Right cardiac atrium (tissue), 5 donors: Measurements from ENCODE around the gene UTY. TPM values are rescaled to one million over a fixed set of nuclear protein-coding genes. Genes with fewer than 3 reads are reported as not detected.

Experiments
- ATAC-seq, 2 donors: fragments of 200-7000 bp; cut with Tn5 transposase; one replicate each; pipeline versions ENCODE4 v1.8.0 to v1.9.1; 2020; ENCODE audit warnings: moderate library complexity in 2 of 2, mild to moderate bottlenecking in 1 of 2
- DNase-seq, 3 donors: peaks; one replicate each; pipeline ENCODE4 v3.0.0-alpha.2; 2020
- H3K27ac ChIP-seq: one replicate; pipeline ENCODE4 v1.5.1; 2013; ENCODE audit warnings: mild to moderate bottlenecking, low read length, control low read depth, moderate library complexity
- H3K27me3 ChIP-seq: one replicate; pipeline ENCODE4 v1.6.1; 2013; ENCODE audit not compliant: control insufficient read depth, insufficient read depth
- H3K4me1 ChIP-seq: one replicate; pipeline ENCODE4 v1.6.1; 2013; ENCODE audit warnings: low read length; ENCODE audit not compliant: control insufficient read depth, insufficient read depth
- H3K4me3 ChIP-seq: one replicate; pipeline ENCODE4 v1.5.1; 2013; ENCODE audit warnings: low read length, control low read depth
- H3K9me3 ChIP-seq: one replicate; pipeline ENCODE4 v1.6.1; 2013; ENCODE audit warnings: low read length; ENCODE audit not compliant: control insufficient read depth
- WGBS: extraction: QIAGEN DNeasy Blood & Tissue Kit; methylation state at CpG from one replicate; pipeline ENCODE4 v1.1.7; 2013; 5-methylcytosine and 5-hydroxymethylcytosine counted together
- intact Hi-C, 4 donors: fragments of 100-400 bp; cut with DNase I; formaldehyde crosslinking; loops; one replicate each; pipeline versions ENCODE4 v1.11.0 to v1.14.0; 2022 to 2023
- polyA plus RNA-seq: library from polyadenylated mRNA; stranded (reverse); fragments of 200-250 nt; gene quantifications from one replicate; pipeline ENCODE4 v1.2.3, GENCODE V29; 2013
- total RNA-seq, 4 donors: library from RNA; stranded (reverse); fragmentation: NEBNext Ultra II Directional; extraction: Animal tissue kit (Norgen Biotek cat#: 25700); gene quantifications; one replicate each; pipeline ENCODE4 v1.2.1, GENCODE V29; 2021
- donor health status: healthy with polysubstance abuse.
- donor health status: DM: no; HTN: yes; CAD: no.
- donor health status: DM: no; HTN: no; CAD: no.
- donor health status: DM: no; HTN: yes; CAD: no; lungs with severe emphysema.
- donor health status: DM: yes; HTN: yes; CAD: no.

The UTY gene
- total and polyA plus RNA-seq, 5 donors: 3.2 to 14.6 (median 14.3) TPM; not detected in 2

- no peaks in the 10 kb centered on the region for H3K27me3 ChIP-seq
- no peaks in the 10 kb centered on the region for H3K9me3 ChIP-seq
- ATAC-seq (no peak), DNase-seq (no peak)
- H3K27ac ChIP-seq: no peak overlapping the region
- intact Hi-C loops: no loop called here
- peaks cover 4% of the 10 kb centered on the region for H3K4me1 ChIP-seq
- WGBS: 14% methylated on average over 1 of the region's 1 CpG
- no peak overlapping the region for H3K4me3 ChIP-seq
Measured at GRCh38 chrY:13445566-13445965, 34.3 kb downstream of the UTY start.

- no peak for DNase-seq
- WGBS: 44% methylated on average over 7 of the region's 7 CpGs
- no peak for ATAC-seq
- Histone ChIP-seq H3K27me3 (no peaks in the 10 kb centered on the region), H3K27ac (no peak overlapping the region), H3K4me1 (peaks cover 4% of the 10 kb centered on the region), H3K9me3 (no peaks in the 10 kb centered on the region), H3K4me3 (no peak overlapping the region)
- intact Hi-C loops: no loop called here
Measured at GRCh38 chrY:13443146-13443545, 36.7 kb downstream of the UTY start.

DNA sequence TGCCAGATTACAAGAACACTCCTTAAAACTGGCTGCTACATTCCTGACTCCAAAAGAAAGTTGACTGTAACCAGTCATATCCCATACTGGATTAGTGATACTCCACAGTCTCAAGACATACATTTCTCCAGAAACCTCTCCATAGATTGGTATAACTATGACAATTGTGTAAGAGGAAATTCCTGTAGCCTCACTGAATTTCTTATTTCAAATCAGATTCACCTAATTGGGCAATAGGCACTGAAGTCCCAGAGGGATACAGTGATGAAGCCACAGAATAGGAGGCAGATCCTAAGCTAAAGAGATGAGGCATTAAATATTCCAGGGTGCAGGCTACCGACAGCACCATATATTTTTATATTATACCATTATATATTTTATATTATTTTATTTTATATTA is 39.0 kb downstream of the UTY start:
- Histone ChIP-seq H3K9me3 (no peaks in the 10 kb centered on the region), H3K4me1 (peaks cover 2% of the 10 kb centered on the region), H3K27ac (no peak overlapping the region), H3K27me3 (no peaks in the 10 kb centered on the region), H3K4me3 (no peak overlapping the region)
- no peak for ATAC-seq
- no peak for DNase-seq
- 100% methylated on average over 1 of the region's 1 CpG for WGBS
- intact Hi-C loops: no loop called here

DNA sequence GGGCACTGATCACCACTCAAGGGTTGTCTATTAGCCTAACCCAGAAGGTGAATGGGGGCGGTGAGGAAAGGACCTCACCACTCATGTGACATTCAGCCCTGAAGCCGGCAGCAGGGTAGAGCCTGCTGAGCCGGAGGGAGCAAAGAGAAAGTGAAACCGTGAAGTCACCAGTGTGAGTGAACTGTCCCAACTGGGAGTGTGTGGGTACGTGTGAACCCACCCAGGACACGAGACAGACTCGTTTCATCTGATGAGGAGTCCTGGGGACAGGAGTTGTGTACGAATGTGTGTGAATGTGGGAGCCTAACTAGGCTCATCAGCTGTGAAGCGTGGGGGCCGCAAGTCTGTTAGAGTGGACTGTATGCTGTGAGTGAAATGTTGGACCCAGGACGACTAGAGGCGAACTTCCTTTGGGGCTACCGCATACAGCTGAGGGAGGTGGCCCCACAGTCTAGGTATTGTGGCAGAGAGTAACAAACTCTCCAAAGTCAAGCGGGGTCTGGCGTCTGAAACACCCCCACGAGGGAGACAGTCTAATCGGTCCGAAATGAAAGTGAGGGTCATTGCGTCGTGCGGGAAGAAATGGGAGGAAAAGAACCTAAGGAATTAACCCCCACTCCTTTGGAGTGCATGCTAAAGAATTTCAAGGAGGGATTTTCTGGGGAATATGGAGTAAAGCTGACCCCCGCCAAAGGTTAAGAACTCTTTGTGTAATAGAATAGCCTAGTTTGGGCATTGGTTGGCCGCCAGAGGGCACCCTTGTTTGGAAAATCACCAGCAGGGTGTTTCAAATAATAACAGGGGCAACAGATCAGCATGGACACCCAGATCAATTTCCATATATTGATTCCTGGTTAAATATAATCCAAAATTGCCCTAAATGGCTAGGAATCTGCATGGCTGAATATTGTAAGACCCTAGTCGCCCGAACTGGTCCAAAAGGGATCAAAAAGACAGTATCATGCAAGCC is 43.6 kb downstream of the UTY start:
- Histone ChIP-seq H3K27ac (peak overlapping the region; percentile 42), H3K4me3 (peak overlapping the region; percentile 41), H3K27me3 (no peaks in the 10 kb centered on the region), H3K9me3 (no peaks in the 10 kb centered on the region), H3K4me1 (peaks cover 4% of the 10 kb centered on the region)
- intact Hi-C loops: no loop called here
- peak in 1 of 3 donors; percentile 68 for DNase-seq
- ATAC-seq: peak in 1 of 2 donors; percentile 94
- WGBS: 50% methylated on average over 25 of the region's 25 CpGs

GRCh38 chrY:13435206-13435967 is 44.4 kb downstream of the UTY start:
- Histone ChIP-seq H3K9me3 (no peaks in the 10 kb centered on the region), H3K27me3 (no peaks in the 10 kb centered on the region), H3K4me3 (peak overlapping the region; percentile 16), H3K4me1 (peaks cover 4% of the 10 kb centered on the region), H3K27ac (peak overlapping the region; percentile 42)
- 52% methylated on average over 22 of the region's 22 CpGs for WGBS
- DNase-seq: no peak
- intact Hi-C loops: no loop called here
- peak in 1 of 2 donors; percentile 22 for ATAC-seq

DNA sequence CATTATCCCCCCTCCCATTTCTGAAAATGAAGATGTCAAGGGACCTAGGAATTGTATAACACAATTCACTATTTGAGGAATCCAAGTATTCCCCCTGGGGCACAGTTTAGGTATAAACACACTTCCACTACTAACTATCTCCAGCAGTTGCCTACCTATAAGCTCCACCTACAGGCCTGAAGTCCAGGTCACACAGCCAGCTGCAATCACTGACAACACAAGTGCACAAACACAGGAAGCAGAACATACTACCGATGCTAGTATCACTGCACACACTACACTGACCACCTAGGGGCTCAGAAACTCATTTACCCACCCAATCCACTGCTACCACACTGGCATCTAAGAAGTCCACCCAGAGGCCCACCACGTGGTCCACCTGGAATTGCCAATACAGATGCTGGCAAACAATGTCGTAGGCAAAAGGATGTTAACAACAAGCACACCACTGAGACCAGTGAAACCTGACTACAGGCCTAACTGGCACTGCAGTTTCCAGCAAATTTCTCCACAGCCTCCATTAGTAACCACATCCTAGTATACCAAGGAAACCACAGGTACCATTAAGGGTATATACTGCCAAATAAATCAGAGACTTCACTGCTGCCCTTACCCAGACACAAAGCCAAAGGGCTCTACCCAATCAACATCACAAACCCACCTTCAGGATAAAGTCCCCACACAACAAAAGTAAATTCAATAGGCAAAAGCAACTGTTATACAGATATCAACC is 47.4 kb downstream of the UTY start:
- intact Hi-C loops: no loop called here
- ATAC-seq (no peak), DNase-seq (no peak)
- no peaks in the 10 kb centered on the region for H3K27me3 ChIP-seq
- WGBS: 89% methylated on average over 3 of the region's 3 CpGs
- no peaks in the 10 kb centered on the region for H3K9me3 ChIP-seq
- peaks cover 4% of the 10 kb centered on the region for H3K4me1 ChIP-seq
- no peak overlapping the region for H3K27ac ChIP-seq
- no peak overlapping the region for H3K4me3 ChIP-seq

DNA sequence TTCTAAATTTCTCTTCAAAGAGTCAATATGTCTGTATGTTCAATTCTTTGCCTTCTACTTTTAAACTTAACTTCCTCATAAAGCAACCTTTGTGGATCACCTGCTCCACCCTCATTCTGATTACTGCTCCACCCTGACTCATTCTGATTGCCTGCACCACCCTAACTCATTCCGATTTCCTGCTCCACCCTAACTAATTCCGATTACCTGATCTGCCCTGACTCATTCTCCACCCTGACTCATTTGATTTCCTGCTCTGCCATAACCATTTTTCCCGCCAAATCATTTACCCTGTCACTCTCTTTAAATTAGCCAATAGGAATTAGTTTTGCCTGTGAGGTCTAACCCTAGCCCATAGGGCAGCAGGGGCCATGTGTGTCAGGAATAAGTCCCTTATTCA is 50.3 kb downstream of the UTY start:
- 93% methylated on average over 3 of the region's 3 CpGs for WGBS
- no peak overlapping the region for H3K4me3 ChIP-seq

DNA sequence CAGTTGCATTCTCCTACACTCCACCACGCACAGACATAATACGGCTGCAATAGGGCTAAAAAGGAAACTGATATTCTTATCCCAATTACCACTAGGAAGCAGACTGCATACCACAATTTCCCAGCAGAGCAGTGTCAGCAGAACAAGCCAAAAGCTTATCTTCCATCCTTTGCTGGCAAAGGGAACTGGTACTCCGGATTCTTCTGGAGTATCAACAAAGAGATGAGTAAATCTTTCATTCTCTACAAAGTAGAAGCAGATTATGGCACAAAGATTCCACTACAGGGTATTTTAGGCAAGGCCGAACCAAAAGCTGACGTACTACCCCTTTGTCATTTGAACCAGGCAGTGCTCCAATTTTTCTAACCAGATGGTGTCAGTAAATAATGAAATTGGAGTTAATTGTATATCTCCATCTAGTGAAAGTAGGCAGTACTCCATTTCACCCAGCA is 56.5 kb downstream of the UTY start:
- Histone ChIP-seq H3K4me3 (no peak overlapping the region), H3K4me1 (peaks cover 3% of the 10 kb centered on the region), H3K27me3 (no peaks in the 10 kb centered on the region), H3K27ac (peak overlapping the region; percentile 58), H3K9me3 (no peaks in the 10 kb centered on the region)
- DNase-seq: no peak
- peak in 1 of 2 donors; percentile 92 for ATAC-seq
- intact Hi-C loops: no loop called here
- WGBS: 8% methylated on average over 5 of the region's 5 CpGs

More for the DNA sequence above, 50.3 kb downstream of the UTY start:
- H3K9me3 ChIP-seq: no peaks in the 10 kb centered on the region
- no peak overlapping the region for H3K27ac ChIP-seq
- no peak for DNase-seq
- H3K4me1 ChIP-seq: no peaks in the 10 kb centered on the region
- intact Hi-C loops: no loop called here
- no peaks in the 10 kb centered on the region for H3K27me3 ChIP-seq
- no peak for ATAC-seq

DNA sequence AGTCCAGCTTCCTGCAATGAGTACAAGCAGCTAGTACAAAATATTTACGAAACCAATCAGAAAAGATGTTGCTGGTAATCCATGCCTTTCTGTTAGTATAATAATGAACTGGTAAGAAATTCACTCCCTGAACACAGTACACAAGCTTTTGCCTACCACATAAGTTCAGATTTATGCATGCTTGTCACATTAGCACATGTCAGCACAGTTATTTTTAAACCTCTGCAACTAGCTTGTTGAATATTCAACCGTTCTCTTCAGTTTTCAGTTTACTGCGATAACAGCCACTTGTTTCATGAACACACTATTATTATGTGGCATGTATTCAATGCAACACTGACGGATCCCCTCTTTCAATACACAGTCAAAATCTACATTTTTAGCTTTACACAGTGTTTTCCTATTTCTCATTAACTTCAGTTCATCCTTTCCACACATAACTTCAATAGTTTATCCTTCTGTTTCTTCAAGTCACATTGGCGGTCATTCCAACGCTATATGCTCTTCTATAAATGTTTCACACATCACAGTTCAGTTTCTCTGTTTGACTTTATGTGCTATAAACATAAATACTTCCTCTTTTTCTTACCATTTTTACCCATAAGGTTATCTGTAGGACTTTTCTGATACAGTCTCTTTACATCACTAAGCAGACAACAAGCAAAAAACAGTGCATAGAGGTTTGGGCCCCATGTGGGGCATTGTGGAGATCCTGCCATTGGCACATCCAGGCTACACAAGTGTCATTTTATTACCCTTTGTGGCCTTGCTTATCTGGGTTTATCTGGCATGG is 62.8 kb downstream of the UTY start:
- ATAC-seq: no peak
- intact Hi-C loops: no loop called here
- H3K9me3 ChIP-seq: no peaks in the 10 kb centered on the region
- WGBS: 63% methylated on average over 6 of the region's 6 CpGs
- no peaks in the 10 kb centered on the region for H3K27me3 ChIP-seq
- no peak overlapping the region for H3K27ac ChIP-seq
- peaks cover 4% of the 10 kb centered on the region for H3K4me1 ChIP-seq
- DNase-seq: no peak
- no peak overlapping the region for H3K4me3 ChIP-seq

GRCh38 chrY:13415556-13415955 is 64.3 kb downstream of the UTY start:
- H3K9me3 ChIP-seq: no peaks in the 10 kb centered on the region
- ATAC-seq (no peak), DNase-seq (no peak)
- H3K4me1 ChIP-seq: peaks cover 4% of the 10 kb centered on the region
- intact Hi-C loops: no loop called here
- no peak overlapping the region for H3K27ac ChIP-seq
- no peak overlapping the region for H3K4me3 ChIP-seq
- no peaks in the 10 kb centered on the region for H3K27me3 ChIP-seq
